HFF-Myc (cell line): ENCODE measurements around the gene LIN28B.

Source experiments
- DNase-seq: peaks from one replicate; pipeline ENCODE4 v3.0.0-alpha.2; 2011; ENCODE audit warnings: low read depth; ENCODE audit errors: extremely low read depth
- H3K4me3 ChIP-seq: replicated peaks from 2 replicates; pipeline ENCODE4 v1.5.1; 2011; ENCODE audit warnings: low read depth, mild to moderate bottlenecking, control low read depth, low read length
- TF ChIP-seq, protein P1 (sequence below): IDR thresholded peaks from 2 replicates; pipeline ENCODE4 v1.5.1; 2012; ENCODE audit warnings: mild to moderate bottlenecking, low read depth, low read length, control low read depth; ENCODE audit errors: missing control alignments

Gene LIN28B

DNA sequence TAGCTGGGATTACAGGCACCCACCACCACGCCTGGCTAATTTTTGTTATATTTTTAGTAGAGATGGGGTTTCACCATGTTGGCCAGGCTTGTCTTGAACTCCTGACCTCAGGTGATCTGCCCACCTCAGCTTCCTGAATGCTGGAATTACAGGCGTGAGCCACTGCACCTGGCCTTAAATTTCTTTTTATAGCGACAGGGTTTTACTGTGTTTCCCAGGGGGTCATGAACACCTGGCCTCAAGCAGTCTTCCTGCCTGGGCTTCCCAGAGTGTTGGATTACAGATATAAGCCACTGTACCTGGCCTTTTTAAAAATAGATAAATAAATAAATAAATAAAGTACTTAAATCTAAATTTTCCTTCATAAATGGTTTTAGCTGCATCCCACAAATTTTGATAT lies 57.5 kb downstream of the LIN28B start:
- TF ChIP-seq, protein P1, sequence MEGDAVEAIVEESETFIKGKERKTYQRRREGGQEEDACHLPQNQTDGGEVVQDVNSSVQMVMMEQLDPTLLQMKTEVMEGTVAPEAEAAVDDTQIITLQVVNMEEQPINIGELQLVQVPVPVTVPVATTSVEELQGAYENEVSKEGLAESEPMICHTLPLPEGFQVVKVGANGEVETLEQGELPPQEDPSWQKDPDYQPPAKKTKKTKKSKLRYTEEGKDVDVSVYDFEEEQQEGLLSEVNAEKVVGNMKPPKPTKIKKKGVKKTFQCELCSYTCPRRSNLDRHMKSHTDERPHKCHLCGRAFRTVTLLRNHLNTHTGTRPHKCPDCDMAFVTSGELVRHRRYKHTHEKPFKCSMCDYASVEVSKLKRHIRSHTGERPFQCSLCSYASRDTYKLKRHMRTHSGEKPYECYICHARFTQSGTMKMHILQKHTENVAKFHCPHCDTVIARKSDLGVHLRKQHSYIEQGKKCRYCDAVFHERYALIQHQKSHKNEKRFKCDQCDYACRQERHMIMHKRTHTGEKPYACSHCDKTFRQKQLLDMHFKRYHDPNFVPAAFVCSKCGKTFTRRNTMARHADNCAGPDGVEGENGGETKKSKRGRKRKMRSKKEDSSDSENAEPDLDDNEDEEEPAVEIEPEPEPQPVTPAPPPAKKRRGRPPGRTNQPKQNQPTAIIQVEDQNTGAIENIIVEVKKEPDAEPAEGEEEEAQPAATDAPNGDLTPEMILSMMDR = no peak
- no peak for DNase-seq
- H3K4me3 ChIP-seq = no peak overlapping the region

DNA sequence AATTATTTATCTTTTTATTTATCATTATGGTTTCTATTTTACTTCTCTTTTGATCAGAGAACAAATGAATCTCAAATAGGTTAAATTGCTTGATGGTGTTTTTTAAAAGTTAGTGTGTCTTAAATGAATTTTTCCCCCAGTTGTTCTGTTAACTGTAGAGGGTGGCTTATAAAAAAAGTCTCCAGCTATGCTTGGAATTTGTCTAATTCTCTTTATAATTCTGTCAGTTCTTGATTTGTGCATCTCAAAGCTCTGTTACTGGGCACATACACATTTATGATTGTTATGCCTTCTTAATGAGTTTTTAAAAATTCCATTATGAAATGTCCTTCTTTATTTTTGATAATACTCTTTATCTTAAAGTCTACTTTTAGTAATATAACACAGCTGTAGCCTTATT lies 58.0 kb downstream of the LIN28B start:
- DNase-seq = no peak
- TF ChIP-seq, protein P1 = no peak
- H3K4me3 ChIP-seq = no peak overlapping the region

DNA sequence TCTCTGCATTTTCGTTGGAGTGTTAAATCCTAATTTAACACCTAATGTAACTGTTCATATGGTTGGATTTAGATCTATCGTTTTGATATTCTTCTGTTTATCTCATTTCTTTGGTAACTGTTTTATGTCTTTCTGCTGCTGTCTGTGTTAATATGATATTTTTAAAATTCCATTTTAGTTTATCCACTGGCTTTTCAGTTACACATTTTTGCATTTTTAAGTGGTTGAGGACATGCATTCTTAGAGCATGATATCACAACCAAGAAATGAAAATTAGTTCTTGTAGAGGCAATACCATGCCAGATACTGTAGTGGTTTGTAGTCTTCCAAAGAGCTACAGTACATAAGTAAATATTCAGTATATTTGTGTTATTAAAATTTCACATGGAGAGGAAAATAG lies 58.6 kb downstream of the LIN28B start:
- TF ChIP-seq, protein P1 = no peak
- no peak overlapping the region for H3K4me3 ChIP-seq
- no peak for DNase-seq

DNA sequence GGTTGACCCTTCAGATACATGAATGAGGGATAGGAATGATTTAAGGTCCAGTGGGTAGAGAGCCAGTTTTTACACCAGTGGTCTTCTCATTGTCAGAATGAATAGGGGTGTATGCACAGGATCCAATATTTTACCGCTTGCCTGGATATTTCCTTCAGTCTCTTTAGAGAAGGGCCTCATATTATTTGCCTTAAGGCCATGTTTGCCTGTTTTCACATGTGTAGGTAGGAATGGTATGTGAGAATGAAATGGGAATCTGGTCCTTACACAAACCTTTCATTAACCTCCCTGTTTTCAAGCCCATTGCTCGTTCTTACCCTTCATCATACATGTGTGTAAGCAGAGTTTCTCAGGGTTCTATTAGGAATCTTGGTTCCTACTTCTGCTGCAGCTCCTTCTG lies 62.4 kb downstream of the LIN28B start:
- no peak overlapping the region for H3K4me3 ChIP-seq
- TF ChIP-seq, protein P1 = no peak
- DNase-seq = no peak

DNA sequence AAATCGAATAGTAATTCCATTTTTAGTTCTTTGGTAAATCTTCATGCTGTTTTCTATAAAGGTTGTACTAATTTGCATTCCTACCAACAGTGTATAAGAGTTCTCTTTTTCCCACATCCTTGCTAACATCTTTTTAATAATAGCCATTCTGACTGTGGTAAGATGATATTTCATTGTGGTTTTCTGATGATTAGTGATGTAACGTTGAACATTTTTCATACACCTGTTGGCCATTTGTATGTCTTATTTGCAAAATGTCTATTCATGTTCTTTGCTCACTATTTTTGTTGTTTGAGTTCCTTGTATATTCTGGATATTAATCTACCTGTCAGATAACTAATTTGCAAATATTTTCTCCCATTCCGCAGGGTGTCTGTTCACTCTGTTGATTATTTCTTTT lies 64.5 kb downstream of the LIN28B start:
- DNase-seq = no peak
- no peak overlapping the region for H3K4me3 ChIP-seq
- TF ChIP-seq, protein P1 = no peak

DNA sequence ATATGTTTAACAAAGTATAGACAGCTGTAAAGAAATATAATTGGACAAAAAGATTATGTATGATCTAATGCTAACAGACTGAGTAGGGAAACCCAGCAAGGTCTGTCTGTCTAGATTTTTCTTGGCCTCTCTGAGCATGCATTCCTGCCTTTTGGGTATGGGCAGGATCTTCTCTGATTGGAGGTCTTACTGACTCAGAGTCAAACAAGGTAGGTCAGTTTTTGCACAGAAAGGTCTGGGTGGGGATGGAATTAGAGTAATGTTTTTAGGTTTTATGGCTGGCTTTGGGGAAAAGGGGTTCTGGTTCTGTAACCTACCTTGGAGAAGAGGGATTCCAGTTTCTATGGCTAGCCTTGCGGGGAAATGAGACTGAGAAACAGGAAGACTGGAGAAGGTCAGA lies 65.5 kb downstream of the LIN28B start:
- DNase-seq = no peak
- TF ChIP-seq, protein P1 = no peak
- H3K4me3 ChIP-seq = no peak overlapping the region

DNA sequence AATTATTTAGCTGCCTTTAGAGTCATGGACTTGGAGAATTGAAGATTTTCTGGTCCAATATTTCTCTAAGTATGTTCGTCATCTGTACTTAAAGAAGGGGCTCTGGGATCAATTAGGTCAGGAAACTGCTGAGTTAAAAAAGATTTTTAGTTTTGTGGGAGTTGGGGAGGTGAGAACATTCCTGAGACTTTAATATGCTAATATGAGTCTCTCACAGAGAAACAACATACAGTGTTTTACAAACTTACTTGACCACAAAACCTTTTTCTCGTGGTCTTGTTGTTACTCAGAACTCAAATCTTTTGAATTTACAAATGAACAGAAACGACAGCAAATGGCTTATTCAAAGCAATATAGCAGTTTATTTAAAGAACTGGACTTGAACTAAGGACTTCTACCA lies 67.9 kb downstream of the LIN28B start:
- H3K4me3 ChIP-seq = no peak overlapping the region
- no peak for DNase-seq
- TF ChIP-seq, protein P1 = no peak
